SH-SY5Y (cell line): Measurements from ENCODE around the gene LAYN.
A peak's percentile ranks its signal among the peaks of the same experiment; 100 is the strongest.

Source experiments
- GATA2 ChIP-seq: IDR thresholded peaks from 2 replicates; pipeline ENCODE4 v1.6.1; 2011; ENCODE audit warnings: mild to moderate bottlenecking, low read depth, low read length
- GATA3 ChIP-seq: IDR thresholded peaks from 2 replicates; pipeline ENCODE4 v1.6.1; 2011; ENCODE audit warnings: low read depth, mild to moderate bottlenecking, low read length, moderate library complexity

Gene LAYN

DNA sequence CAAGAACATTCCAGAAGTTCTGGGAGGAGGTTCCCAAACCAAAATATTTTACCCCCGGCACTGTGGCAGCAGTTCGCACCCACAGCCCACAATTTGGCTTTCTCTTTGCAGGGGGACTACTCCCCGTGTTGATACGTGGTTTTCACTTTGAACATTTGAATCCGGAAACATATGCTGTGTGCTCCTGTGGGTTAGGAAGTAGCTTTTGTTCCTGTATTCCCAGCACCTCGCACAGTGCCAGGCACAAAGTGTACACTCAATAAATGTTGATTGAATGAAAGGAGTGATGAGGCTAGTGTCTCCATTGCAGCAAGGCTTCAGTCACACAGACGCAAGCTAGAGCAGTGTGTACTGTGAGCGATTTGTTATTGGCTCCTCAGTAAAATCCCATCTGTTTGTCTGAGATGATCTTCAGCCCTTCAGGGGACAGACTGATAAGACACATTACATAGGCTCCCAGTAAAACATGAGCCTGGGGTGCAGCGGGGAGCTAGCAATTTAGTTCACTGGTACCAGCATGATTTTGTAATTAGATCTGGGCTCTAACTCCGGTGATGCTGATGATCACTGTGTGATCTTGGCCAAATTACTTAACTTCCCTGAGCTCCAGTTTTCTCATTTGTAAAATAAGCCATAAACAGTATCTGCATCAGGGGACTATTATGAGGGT is 2.2 kb downstream of the LAYN start:
- TF ChIP-seq GATA3 (no peak), GATA2 (no peak; the same call in none of the 2 replicates)

- TF ChIP-seq GATA2 = no peak
Measured at GRCh38 chr11:111548525-111548924, 8.0 kb downstream of the LAYN start.

- TF ChIP-seq GATA3 (peak; percentile 87), GATA2 (peak; percentile 86)
Measured at GRCh38 chr11:111549196-111549868, 8.8 kb downstream of the LAYN start.

GRCh38 chr11:111549869-111550203 is 9.3 kb downstream of the LAYN start:
- no peak for TF ChIP-seq GATA3
- no peak for TF ChIP-seq GATA2

DNA sequence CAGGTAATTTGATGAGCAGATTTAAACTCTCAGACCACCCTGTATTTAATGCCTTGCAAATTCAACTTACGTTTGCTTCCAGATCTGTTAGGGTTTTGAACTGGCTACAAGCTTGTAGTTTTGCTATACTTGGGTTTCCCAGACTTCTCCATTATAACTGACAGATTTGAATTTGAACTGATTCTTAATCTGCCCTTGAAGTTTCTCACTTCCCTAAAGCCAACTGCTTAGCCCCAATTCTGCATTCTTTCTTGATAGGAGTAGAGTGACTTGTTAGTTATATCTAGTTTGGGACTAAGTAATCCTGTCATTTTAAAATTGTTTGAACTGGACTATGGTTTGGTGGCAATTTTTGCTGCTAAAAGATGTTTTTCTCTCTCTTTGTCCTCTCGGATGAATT is 9.7 kb downstream of the LAYN start:
- TF ChIP-seq GATA3 = no peak
- TF ChIP-seq GATA2 = no peak

GRCh38 chr11:111554532-111554931 is 14.0 kb downstream of the LAYN start:
- TF ChIP-seq GATA2 (no peak), GATA3 (no peak)

- TF ChIP-seq GATA2 = no peak
- no peak for TF ChIP-seq GATA3
Measured at GRCh38 chr11:111555255-111555654, 14.7 kb downstream of the LAYN start.

DNA sequence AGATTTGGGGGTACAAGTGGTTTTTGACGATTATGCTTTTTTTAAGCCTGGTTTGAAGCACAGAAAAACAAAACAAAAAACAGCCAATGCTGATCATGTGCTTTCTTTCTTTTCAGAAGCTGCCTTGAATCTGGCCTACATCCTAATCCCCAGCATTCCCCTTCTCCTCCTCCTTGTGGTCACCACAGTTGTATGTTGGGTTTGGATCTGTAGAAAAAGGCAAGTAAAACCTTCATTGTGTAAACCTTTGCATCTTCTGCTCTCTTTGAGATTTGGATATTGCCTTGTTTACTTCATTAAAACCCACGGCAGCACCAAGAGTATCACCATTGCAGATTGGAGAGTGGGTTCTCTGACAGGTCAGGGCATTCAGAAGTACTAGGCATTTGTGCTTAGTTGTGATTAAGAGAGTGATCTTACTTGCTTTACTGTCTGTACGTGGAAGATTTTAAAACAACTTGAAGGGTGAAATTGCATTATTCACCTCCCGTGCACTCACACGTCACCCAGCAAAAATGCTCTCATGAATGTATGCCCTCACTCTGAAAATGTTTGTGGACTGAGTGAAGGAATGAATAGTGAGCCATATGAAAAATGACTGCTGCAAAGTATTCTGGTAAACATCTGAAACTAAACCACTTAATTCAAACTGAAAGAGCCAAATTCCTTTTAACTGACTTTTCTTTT is 17.0 kb downstream of the LAYN start:
- no peak for TF ChIP-seq GATA2
- no peak for TF ChIP-seq GATA3

DNA sequence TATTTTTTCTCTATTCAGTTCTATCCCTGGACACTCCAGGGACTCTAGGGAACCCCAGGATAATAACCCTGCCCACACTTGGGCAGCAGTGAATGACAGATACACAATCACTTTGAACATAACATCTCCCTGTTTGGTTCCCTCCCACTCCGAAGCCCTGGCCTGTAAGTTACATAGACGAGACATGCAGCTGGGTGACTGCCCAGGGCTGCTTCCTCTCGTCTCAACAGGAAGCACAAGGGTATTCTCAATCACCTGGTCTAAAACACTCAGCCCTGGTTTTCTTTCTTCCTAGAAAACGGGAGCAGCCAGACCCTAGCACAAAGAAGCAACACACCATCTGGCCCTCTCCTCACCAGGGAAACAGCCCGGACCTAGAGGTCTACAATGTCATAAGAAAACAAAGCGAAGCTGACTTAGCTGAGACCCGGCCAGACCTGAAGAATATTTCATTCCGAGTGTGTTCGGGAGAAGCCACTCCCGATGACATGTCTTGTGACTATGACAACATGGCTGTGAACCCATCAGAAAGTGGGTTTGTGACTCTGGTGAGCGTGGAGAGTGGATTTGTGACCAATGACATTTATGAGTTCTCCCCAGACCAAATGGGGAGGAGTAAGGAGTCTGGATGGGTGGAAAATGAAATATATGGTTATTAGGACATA is 19.4 kb downstream of the LAYN start:
- TF ChIP-seq GATA3 (no peak), GATA2 (no peak)

- TF ChIP-seq GATA2 = no peak
- no peak for TF ChIP-seq GATA3
Measured at GRCh38 chr11:111560800-111561199, 20.3 kb downstream of the LAYN start.

GRCh38 chr11:111561306-111561705 is 20.8 kb downstream of the LAYN start:
- no peak for TF ChIP-seq GATA2
- TF ChIP-seq GATA3 = no peak

- TF ChIP-seq GATA2 (no peak), GATA3 (no peak)
Measured at GRCh38 chr11:111561791-111562325, 21.3 kb downstream of the LAYN start.

DNA sequence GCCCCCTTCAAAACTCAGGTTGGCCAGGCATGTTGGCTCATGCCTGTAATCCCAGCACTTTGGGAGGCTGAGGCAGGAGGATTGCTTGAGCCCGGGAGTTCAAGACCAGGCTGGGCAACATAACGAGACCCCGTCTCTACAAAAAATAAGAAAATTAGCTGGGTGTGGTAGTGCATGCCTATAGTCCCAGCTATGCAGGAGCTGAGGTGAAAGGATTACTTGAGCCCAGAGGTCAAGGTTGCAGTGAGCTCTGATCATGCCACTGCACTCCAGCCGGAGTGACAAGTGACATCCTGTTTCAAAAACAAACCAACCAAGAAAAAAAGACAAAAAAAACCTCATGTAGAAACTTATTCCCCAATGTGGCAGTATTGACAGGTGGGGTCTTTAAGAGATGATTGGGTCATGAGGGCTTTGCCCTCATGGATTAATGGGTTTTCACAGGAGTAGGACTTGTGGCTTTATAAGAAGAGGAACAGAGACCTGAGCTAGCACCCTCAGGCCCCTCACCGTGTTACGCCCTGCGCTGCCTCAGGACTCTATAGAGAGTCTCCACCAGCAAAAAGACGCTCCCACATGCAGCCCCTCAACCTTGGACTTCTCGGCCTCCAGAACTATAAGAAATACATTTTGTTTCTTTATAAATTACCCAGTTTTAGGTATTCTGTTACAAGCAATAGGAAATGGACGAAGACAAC is 22.3 kb downstream of the LAYN start:
- TF ChIP-seq GATA3 = no peak
- no peak for TF ChIP-seq GATA2
